Muscle of back (tissue), 11 donors: Measurements from ENCODE around the gene ELFN2. TPM values are rescaled to one million over a fixed set of nuclear protein-coding genes. Genes with fewer than 3 reads are reported as not detected.
"Not testable (repeated sequence)": the region's sequence is repeated elsewhere in the genome, so short reads cannot be mapped to it uniquely, and the experiment has no call there.

ENCODE experiments used
- DNase-seq, 3 donors: peaks; one replicate each; pipeline versions ENCODE4 v3.0.0 to v3.0.0-alpha.2; 2013
- polyA plus RNA-seq, 10 donors: library from polyadenylated mRNA; unstranded; fragments of 120-200 nt; gene quantifications; one replicate each; pipeline ENCODE4 v1.2.1, GENCODE V29; 2013; ENCODE audit not compliant: insufficient read length in 10 of 10

ELFN2 gene
- polyA plus RNA-seq, 10 donors: 0.70 to 3.3 (median 1.3) TPM

DNA sequence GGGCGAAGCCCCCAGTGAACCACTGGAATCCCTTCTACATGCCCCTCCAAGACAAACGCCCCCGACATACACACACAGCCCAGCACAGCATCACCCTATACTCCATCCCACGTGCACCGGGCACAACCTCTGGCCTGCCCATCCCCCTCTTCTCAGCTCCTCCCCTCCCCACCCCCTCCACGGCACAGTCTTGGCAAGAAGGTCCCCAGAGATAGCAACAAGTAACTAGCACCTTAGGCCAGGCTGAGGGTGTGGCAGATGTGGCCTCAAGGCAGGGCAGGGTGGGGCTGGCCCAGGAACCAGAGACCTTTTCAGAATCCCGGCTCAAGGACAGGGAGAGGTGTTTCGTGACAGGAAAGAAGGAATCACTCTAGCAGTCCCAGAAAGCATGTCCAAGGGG lies 90.7 kb downstream of the ELFN2 start:
- no peak for DNase-seq

DNA sequence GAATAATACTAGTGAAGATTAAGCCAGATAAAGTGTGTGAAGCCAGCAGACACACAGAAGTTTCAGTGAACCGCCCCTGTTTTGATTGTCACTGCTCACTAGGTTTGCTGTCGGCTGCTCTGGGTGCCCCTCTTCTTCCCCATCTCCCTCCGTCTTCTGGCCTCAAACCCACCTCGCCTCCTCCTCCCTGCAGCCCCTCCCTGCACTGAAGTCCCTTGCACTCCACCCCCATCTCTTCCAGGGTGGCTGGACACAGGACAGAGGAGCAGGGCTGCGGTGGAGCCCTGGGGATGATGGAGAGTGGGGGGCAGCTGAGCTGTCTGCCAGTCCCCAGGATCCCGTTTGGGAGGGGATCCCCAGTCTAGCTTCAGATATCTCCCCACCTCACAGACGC lies 91.5 kb downstream of the ELFN2 start:
- DNase-seq: no peak

- DNase-seq: no peak
Observed at GRCh38 chr22:37334859-37335805, 92.1 kb downstream of the ELFN2 start.

GRCh38 chr22:37334461-37334858 lies 92.8 kb downstream of the ELFN2 start:
- DNase-seq: no peak

GRCh38 chr22:37333724-37334460 lies 93.4 kb downstream of the ELFN2 start:
- DNase-seq: no peak

DNA sequence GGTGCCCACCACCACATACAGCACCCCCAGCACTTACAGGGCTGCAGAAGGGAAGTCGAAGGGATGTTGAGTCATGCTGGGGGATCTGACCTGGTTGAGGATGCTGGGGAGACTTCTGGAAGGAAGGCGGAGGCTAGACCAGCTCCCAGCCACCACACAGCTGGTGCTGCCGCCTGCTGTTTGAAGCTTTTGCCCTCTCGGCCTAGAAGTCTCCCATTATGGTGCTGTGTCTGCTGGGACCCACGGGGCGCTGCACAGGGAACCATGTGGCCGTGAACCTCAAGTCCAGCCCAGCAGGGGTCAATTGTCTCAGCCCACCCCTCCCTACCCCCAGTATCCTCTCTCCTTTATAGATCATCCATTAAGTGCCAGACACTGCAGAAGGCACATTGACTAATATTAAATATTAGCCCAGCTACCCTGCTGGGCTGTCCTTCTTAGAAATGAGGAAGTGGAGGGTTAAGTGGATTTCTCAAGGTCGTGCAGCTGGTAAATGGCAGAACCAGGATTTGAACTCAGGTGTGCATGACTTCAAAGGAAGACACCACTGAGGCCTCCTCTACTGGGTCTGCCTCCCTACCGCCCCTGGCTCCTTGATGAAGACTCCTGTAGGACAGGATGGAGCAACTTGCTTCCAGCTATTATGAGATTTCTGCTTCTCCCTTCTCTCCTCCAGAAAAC lies 95.3 kb downstream of the ELFN2 start:
- DNase-seq: no peak

GRCh38 chr22:37331034-37331428 lies 96.2 kb downstream of the ELFN2 start:
- peak in 1 of 3 donors; percentile 29 for DNase-seq

DNA sequence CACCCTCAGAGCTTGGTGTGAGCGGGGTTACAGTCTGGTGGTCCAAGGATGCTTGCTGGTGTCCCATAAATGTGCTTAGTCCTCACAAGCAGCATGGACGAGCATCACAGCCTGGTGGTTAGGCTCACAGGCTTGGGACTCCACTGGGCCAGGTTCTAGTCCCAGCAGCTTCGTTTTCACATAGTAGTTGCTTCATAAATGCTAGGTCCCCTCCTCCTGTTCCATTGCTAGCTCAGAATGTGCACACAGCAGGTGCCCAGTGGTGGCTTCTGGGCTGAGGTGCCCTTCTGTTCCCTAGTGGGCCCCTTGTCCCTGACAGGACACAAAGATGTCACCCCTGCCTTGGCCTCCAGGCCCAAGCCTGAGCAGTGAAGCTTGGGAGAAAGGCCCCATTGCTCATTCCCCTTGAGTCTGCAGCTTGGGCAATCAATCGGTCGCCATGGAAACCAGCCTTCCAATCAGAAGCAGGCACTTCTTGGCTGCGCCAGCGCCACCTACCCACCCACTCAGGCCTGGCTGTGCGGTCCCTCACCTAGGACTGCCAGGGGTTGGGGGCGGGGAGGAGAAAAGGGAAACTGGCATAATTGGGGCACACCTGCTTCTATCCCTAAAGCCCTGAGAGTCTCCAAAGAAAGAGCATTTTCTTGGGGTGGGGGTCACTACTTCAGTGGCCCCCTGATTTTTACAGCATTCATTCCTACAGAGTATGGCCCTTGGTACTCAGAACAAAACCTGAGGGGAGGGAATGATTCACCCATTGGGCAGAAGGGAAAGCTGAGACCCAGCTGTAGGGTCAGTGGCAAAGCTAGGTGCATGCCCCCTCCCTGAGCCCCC lies 96.9 kb downstream of the ELFN2 start:
- peak in 1 of 3 donors; percentile 56 for DNase-seq

- no peak for DNase-seq
Observed at GRCh38 chr22:37329238-37330140, 97.8 kb downstream of the ELFN2 start.

- DNase-seq: not testable (repeated sequence)
Observed at GRCh38 chr22:37328538-37329237, 98.6 kb downstream of the ELFN2 start.

- peak in 1 of 3 donors; percentile 69 for DNase-seq
Observed at GRCh38 chr22:37328017-37328416, 99.3 kb downstream of the ELFN2 start.

- DNase-seq: no peak
Observed at GRCh38 chr22:37326726-37327125, 100.6 kb downstream of the ELFN2 start.

DNA sequence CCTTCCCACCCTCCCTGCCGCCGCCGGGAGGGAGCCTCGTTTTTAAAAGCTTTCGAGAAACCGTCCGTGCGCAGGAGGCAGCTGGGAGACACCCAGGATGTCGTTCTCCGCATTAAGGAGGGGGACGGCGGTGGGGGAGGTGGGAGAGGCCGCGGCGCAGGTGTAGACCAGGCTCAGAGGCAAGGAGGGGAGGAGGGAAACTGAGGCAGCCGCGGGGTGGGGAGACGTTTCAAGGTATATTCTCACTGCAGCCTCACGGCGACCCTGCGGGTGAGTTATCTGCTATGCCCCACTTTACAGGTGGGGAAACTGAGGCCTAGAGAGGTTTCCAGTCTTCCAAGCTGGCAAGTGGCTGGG lies 102.3 kb downstream of the ELFN2 start:
- DNase-seq: no peak

- no peak for DNase-seq
Observed at GRCh38 chr22:37324340-37325038, 102.8 kb downstream of the ELFN2 start.

GRCh38 chr22:37320726-37321677 lies 106.3 kb downstream of the ELFN2 start:
- DNase-seq: no peak

GRCh38 chr22:37319469-37319868 lies 107.8 kb downstream of the ELFN2 start:
- DNase-seq: no peak

DNA sequence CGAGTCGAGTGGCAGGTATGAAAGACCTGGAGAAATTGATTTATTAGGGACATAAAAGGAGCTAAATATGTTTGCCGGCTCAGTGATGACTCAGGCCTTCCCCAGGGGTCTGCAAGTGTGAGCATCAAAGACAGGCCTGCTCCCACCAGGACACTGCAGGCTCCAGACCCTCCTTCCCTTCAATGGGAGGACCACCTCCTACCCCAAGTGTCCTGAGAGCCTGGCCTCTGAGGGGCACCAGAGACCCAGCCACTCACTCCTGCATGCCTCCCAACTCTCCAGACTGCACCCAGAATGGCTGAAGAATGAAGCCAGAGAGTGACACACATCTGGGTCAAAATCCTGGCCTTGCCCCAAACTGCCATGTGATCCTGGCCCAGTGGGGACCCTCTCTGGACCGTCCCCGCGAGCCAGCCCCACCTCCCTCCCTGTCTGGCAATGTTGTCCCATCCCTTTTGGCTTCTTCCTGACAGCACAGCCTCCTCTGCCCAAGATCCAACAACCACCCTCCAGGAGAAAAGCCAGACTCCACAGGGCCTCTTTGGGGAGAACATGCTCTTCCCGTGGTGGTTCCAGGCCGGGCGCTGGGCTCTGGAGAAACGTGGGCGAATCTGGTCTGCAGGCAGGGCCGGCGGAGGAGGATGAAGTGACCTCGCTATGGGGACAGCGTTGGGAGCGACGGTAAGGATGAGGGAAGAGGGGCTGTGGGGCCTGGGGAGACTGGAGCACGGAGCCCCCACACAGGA lies 108.7 kb downstream of the ELFN2 start:
- no peak for DNase-seq
